GM23338 (cell line): ENCODE data around the gene RET. TPM values are rescaled to one million over a fixed set of nuclear protein-coding genes. Genes with fewer than 3 reads are reported as not detected.

Source experiments
- ATAC-seq: fragments of 200-7000 bp; cut with Tn5 transposase; 3 replicates; pipeline ENCODE4 v1.9.1; 2020
- DNase-seq: peaks from one replicate; pipeline ENCODE4 v3.0.0-alpha.2; 2015; ENCODE audit warnings: low spot score
- H2AFZ ChIP-seq: fragments of 200-600 bp; sonication (generic); 2 replicates; pipeline ENCODE4 v1.8.0; 2016; ENCODE audit warnings: antibody characterized with exemption, mild to moderate bottlenecking, moderate library complexity
- H3F3A ChIP-seq: fragments of 200-600 bp; sonication (generic); replicated peaks from 2 replicates; pipeline ENCODE4 v1.8.0; 2017; ENCODE audit warnings: antibody characterized with exemption, mixed run types, low read depth
- H3K27ac ChIP-seq: fragments of 200-600 bp; sonication (generic); 2 replicates; pipeline ENCODE4 v1.6.1; 2016; ENCODE audit warnings: low read depth
- H3K27me3 ChIP-seq: fragments of 200-600 bp; sonication (generic); 2 replicates; pipeline ENCODE4 v1.8.0; 2016; ENCODE audit warnings: mild to moderate bottlenecking, mixed run types, moderate library complexity; ENCODE audit not compliant: insufficient read depth
- H3K36me3 ChIP-seq: fragments of 200-600 bp; sonication (generic); 2 replicates; pipeline ENCODE4 v1.8.0; 2016; ENCODE audit warnings: mild to moderate bottlenecking; ENCODE audit not compliant: insufficient read depth
- H3K4me1 ChIP-seq: fragments of 200-600 bp; sonication (generic); 2 replicates; pipeline ENCODE4 v1.8.0; 2016; ENCODE audit warnings: mild to moderate bottlenecking, moderate library complexity; ENCODE audit not compliant: insufficient read depth
- H3K4me2 ChIP-seq: fragments of 200-600 bp; sonication (generic); 2 replicates; pipeline ENCODE4 v1.7.1; 2017; ENCODE audit warnings: mixed run types
- H3K4me3 ChIP-seq: fragments of 200-600 bp; sonication (generic); 2 replicates; pipeline ENCODE4 v1.6.1; 2016; ENCODE audit warnings: mixed run types
- H3K79me2 ChIP-seq: fragments of 200-600 bp; sonication (generic); replicated peaks from 2 replicates; pipeline ENCODE4 v1.8.0; 2017; ENCODE audit warnings: mild to moderate bottlenecking; ENCODE audit not compliant: insufficient read depth
- H3K9me2 ChIP-seq: fragments of 200-600 bp; sonication (generic); 2 replicates; pipeline ENCODE4 v1.8.0; 2017; ENCODE audit not compliant: insufficient read depth
- H4K20me1 ChIP-seq: fragments of 200-600 bp; sonication (generic); replicated peaks from 2 replicates; pipeline ENCODE4 v1.8.0; 2017; ENCODE audit warnings: mild to moderate bottlenecking; ENCODE audit not compliant: insufficient read depth
- H3K27ac Mint-ChIP-seq: 2 replicates; pipeline ENCODE4 v1.8.0; 2020; ENCODE audit warnings: inconsistent platforms, mild to moderate bottlenecking, moderate library complexity, mixed read lengths
- H3K27me3 Mint-ChIP-seq: 3 replicates; pipeline ENCODE4 v1.8.0; 2022; ENCODE audit warnings: low read depth, mild to moderate bottlenecking, moderate library complexity, mixed read lengths, inconsistent platforms; ENCODE audit not compliant: insufficient read depth, poor library complexity
- H3K36me3 Mint-ChIP-seq: 3 replicates; pipeline ENCODE4 v1.8.0; 2021; ENCODE audit warnings: low read depth, mild to moderate bottlenecking, inconsistent platforms, moderate library complexity, mixed read lengths
- H3K4me1 Mint-ChIP-seq: 3 replicates; pipeline ENCODE4 v1.8.0; 2020; ENCODE audit warnings: mild to moderate bottlenecking, inconsistent platforms, mixed read lengths
- H3K4me3 Mint-ChIP-seq: 3 replicates; pipeline ENCODE4 v1.8.0; 2021; ENCODE audit warnings: moderate library complexity, mild to moderate bottlenecking, inconsistent platforms, mixed read lengths
- H3K9me3 Mint-ChIP-seq: 3 replicates; pipeline ENCODE4 v1.8.0; 2020; ENCODE audit warnings: moderate library complexity, mild to moderate bottlenecking, inconsistent platforms, mixed read lengths
- CREB1 ChIP-seq: fragments of 250-450 bp; sonication (Bioruptor Pico); IDR thresholded peaks from 2 replicates; pipeline ENCODE4 v1.5.0; 2020; ENCODE audit warnings: low read depth, mild to moderate bottlenecking, moderate library complexity
- EZH2phosphoT487 ChIP-seq: fragments of 200-600 bp; sonication (generic); IDR thresholded peaks from one replicate; pipeline ENCODE4 v1.8.1; 2018; ENCODE audit warnings: antibody characterized with exemption; ENCODE audit not compliant: unreplicated experiment
- JUNB ChIP-seq: IDR thresholded peaks from one replicate; pipeline ENCODE4 v1.6.1; 2016; ENCODE audit warnings: antibody characterized with exemption; ENCODE audit not compliant: unreplicated experiment
- NANOG ChIP-seq: IDR thresholded peaks from 2 replicates; pipeline ENCODE4 v1.6.1; 2016; ENCODE audit warnings: antibody characterized with exemption, borderline replicate concordance
- POLR2AphosphoS5 ChIP-seq: IDR thresholded peaks from 2 replicates; pipeline ENCODE4 v1.6.1; 2016; ENCODE audit warnings: antibody characterized with exemption, low read depth
- STAT1 ChIP-seq: IDR thresholded peaks from one replicate; pipeline ENCODE4 v1.6.1; 2016; ENCODE audit warnings: antibody characterized with exemption; ENCODE audit not compliant: unreplicated experiment
- ZNF114 ChIP-seq: fragments of 250-450 bp; sonication (Bioruptor Pico); IDR thresholded peaks from 2 replicates; pipeline ENCODE4 v1.5.0; 2020; ENCODE audit warnings: mild to moderate bottlenecking, moderate library complexity
- ZNF331 ChIP-seq: fragments of 250-450 bp; sonication (Bioruptor Pico); IDR thresholded peaks from 2 replicates; pipeline ENCODE4 v1.5.0; 2020; ENCODE audit warnings: low read depth, mild to moderate bottlenecking, moderate library complexity
- polyA plus RNA-seq: library from polyadenylated mRNA; unstranded; fragments of >200 nt; fragmentation: Nextera tagmentation; extraction: Ambion mirVana; gene quantifications from 2 replicates; pipeline ENCODE4 v1.2.1, GENCODE V29; 2016
- total RNA-seq: library from RNA; depleted of rRNA; stranded (reverse); fragments of >200 nt; shearing (Covaris generic); gene quantifications from 2 replicates; pipeline ENCODE4 v1.2.3, GENCODE V29; 2014
- TF ChIP-seq, protein P1 (sequence below), 2 experiments: fragments of 200-600 bp in 1 of 2; sonication (generic) in 1 of 2; conservative IDR thresholded peaks; 2 replicates each; pipeline versions ENCODE4 v1.5.1 to v1.6.1; 2016 to 2017; ENCODE audit warnings: antibody characterized with exemption in 2 of 2, low read depth in 2 of 2, mild to moderate bottlenecking in 2 of 2, moderate library complexity in 1 of 2
- TF ChIP-seq, protein P2 (sequence below): IDR thresholded peaks from one replicate; pipeline ENCODE4 v1.6.1; 2018; ENCODE audit warnings: antibody characterized with exemption; ENCODE audit not compliant: unreplicated experiment
- TF ChIP-seq, protein P3 (sequence below): IDR thresholded peaks from 2 replicates; pipeline ENCODE4 v1.6.1; 2016; ENCODE audit warnings: antibody characterized with exemption
- TF ChIP-seq, protein P4 (sequence below): fragments of 250-450 bp; sonication (Bioruptor Pico); IDR thresholded peaks from 2 replicates; pipeline ENCODE4 v1.5.0; 2020; ENCODE audit warnings: mild to moderate bottlenecking, moderate library complexity

The RET gene
- total and polyA plus RNA-seq, 2 experiments from 2014 or later = 5.5 to 9.8 TPM

DNA sequence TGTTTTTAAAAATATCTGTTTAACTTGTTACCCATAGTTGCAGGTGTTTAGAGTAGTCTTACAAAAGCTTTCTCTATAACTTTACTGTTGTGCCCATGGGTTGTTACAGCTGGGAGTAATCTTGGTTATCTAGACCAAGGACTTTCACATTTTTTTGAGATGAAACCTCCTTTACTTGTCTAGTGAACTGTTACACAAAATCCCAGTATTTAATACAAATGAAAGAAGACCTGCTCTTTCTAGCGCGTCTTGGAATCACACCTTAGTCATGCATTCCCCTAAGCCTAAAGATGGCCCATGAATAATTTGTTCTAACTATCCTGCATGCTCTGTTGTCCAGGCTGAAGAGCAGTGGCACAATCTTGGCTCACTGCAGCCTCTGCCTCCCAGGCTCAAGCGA, 99.4 kb downstream of the RET start (continued):
- TF ChIP-seq EZH2phosphoT487 = no peak
- TF ChIP-seq JUNB = no peak
- TF ChIP-seq, protein P1, sequence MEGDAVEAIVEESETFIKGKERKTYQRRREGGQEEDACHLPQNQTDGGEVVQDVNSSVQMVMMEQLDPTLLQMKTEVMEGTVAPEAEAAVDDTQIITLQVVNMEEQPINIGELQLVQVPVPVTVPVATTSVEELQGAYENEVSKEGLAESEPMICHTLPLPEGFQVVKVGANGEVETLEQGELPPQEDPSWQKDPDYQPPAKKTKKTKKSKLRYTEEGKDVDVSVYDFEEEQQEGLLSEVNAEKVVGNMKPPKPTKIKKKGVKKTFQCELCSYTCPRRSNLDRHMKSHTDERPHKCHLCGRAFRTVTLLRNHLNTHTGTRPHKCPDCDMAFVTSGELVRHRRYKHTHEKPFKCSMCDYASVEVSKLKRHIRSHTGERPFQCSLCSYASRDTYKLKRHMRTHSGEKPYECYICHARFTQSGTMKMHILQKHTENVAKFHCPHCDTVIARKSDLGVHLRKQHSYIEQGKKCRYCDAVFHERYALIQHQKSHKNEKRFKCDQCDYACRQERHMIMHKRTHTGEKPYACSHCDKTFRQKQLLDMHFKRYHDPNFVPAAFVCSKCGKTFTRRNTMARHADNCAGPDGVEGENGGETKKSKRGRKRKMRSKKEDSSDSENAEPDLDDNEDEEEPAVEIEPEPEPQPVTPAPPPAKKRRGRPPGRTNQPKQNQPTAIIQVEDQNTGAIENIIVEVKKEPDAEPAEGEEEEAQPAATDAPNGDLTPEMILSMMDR (conservative IDR thresholded peaks at IDR 0.05; ENCODE audit: low read depth in 2 of 2) = no peak
- TF ChIP-seq NANOG = no peak
- TF ChIP-seq, protein P2, sequence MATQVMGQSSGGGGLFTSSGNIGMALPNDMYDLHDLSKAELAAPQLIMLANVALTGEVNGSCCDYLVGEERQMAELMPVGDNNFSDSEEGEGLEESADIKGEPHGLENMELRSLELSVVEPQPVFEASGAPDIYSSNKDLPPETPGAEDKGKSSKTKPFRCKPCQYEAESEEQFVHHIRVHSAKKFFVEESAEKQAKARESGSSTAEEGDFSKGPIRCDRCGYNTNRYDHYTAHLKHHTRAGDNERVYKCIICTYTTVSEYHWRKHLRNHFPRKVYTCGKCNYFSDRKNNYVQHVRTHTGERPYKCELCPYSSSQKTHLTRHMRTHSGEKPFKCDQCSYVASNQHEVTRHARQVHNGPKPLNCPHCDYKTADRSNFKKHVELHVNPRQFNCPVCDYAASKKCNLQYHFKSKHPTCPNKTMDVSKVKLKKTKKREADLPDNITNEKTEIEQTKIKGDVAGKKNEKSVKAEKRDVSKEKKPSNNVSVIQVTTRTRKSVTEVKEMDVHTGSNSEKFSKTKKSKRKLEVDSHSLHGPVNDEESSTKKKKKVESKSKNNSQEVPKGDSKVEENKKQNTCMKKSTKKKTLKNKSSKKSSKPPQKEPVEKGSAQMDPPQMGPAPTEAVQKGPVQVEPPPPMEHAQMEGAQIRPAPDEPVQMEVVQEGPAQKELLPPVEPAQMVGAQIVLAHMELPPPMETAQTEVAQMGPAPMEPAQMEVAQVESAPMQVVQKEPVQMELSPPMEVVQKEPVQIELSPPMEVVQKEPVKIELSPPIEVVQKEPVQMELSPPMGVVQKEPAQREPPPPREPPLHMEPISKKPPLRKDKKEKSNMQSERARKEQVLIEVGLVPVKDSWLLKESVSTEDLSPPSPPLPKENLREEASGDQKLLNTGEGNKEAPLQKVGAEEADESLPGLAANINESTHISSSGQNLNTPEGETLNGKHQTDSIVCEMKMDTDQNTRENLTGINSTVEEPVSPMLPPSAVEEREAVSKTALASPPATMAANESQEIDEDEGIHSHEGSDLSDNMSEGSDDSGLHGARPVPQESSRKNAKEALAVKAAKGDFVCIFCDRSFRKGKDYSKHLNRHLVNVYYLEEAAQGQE = no peak
- TF ChIP-seq POLR2AphosphoS5 = no peak
- TF ChIP-seq STAT1 = no peak
- TF ChIP-seq CREB1 (CRISPR knock-in tag) = no peak
- TF ChIP-seq, protein P3, sequence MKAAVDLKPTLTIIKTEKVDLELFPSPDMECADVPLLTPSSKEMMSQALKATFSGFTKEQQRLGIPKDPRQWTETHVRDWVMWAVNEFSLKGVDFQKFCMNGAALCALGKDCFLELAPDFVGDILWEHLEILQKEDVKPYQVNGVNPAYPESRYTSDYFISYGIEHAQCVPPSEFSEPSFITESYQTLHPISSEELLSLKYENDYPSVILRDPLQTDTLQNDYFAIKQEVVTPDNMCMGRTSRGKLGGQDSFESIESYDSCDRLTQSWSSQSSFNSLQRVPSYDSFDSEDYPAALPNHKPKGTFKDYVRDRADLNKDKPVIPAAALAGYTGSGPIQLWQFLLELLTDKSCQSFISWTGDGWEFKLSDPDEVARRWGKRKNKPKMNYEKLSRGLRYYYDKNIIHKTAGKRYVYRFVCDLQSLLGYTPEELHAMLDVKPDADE = no peak
- no peak for TF ChIP-seq ZNF331 (CRISPR knock-in tag)

DNA sequence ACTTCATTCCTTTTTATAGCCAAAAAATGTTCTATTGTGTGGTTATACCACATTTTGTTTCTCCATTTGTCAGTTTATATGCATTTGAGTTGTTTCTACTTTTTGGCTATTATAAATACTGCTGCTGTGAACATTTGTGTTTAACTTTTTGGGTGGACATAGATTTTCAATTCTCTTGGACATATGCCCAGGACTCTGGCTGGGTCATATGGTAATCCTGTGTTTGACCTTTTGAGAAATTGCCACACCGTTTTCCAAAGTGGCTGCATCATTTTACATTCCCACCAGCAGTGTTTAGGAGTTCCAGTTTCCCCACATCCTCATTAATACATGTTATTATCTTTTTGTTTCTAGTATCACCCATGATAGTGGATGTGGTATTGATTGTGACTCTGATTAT, 100.7 kb downstream of the RET start:
- H3K27ac Mint-ChIP-seq = no peak overlapping the region
- no peaks in the 10 kb centered on the region for H4K20me1 ChIP-seq
- no peak overlapping the region for H3K4me2 ChIP-seq
- H3K4me3 Mint-ChIP-seq = no peak overlapping the region
- no peak overlapping the region for H3K27ac ChIP-seq
- no peak for DNase-seq
- ATAC-seq = no peak
- no peaks in the 10 kb centered on the region for H3K9me3 Mint-ChIP-seq
- H3F3A ChIP-seq = no peaks in the 10 kb centered on the region
- no peaks in the 10 kb centered on the region for H3K79me2 ChIP-seq
- peaks cover 8% of the 10 kb centered on the region; the same call in 2 of the 3 replicates for H3K36me3 Mint-ChIP-seq
- no peak overlapping the region for H3K4me3 ChIP-seq
- peaks cover 1% of the 10 kb centered on the region for H3K27me3 Mint-ChIP-seq
- no peaks in the 10 kb centered on the region for H3K27me3 ChIP-seq
- peaks cover 4% of the 10 kb centered on the region; the same call in 1 of the 2 replicates for H3K36me3 ChIP-seq
- no peak overlapping the region for H2AFZ ChIP-seq
- H3K9me2 ChIP-seq = 0 out of 2 replicates have a peak, but pooled peaks cover 4% of the 10 kb centered on the region
- H3K4me1 Mint-ChIP-seq = peaks cover 4% of the 10 kb centered on the region; the same call in 1 of the 3 replicates
- no peaks in the 10 kb centered on the region for H3K4me1 ChIP-seq
- TF ChIP-seq EZH2phosphoT487 (no peak), ZNF114 (CRISPR knock-in tag) (no peak), STAT1 (no peak), CREB1 (CRISPR knock-in tag) (no peak)
- TF ChIP-seq, protein P4, sequence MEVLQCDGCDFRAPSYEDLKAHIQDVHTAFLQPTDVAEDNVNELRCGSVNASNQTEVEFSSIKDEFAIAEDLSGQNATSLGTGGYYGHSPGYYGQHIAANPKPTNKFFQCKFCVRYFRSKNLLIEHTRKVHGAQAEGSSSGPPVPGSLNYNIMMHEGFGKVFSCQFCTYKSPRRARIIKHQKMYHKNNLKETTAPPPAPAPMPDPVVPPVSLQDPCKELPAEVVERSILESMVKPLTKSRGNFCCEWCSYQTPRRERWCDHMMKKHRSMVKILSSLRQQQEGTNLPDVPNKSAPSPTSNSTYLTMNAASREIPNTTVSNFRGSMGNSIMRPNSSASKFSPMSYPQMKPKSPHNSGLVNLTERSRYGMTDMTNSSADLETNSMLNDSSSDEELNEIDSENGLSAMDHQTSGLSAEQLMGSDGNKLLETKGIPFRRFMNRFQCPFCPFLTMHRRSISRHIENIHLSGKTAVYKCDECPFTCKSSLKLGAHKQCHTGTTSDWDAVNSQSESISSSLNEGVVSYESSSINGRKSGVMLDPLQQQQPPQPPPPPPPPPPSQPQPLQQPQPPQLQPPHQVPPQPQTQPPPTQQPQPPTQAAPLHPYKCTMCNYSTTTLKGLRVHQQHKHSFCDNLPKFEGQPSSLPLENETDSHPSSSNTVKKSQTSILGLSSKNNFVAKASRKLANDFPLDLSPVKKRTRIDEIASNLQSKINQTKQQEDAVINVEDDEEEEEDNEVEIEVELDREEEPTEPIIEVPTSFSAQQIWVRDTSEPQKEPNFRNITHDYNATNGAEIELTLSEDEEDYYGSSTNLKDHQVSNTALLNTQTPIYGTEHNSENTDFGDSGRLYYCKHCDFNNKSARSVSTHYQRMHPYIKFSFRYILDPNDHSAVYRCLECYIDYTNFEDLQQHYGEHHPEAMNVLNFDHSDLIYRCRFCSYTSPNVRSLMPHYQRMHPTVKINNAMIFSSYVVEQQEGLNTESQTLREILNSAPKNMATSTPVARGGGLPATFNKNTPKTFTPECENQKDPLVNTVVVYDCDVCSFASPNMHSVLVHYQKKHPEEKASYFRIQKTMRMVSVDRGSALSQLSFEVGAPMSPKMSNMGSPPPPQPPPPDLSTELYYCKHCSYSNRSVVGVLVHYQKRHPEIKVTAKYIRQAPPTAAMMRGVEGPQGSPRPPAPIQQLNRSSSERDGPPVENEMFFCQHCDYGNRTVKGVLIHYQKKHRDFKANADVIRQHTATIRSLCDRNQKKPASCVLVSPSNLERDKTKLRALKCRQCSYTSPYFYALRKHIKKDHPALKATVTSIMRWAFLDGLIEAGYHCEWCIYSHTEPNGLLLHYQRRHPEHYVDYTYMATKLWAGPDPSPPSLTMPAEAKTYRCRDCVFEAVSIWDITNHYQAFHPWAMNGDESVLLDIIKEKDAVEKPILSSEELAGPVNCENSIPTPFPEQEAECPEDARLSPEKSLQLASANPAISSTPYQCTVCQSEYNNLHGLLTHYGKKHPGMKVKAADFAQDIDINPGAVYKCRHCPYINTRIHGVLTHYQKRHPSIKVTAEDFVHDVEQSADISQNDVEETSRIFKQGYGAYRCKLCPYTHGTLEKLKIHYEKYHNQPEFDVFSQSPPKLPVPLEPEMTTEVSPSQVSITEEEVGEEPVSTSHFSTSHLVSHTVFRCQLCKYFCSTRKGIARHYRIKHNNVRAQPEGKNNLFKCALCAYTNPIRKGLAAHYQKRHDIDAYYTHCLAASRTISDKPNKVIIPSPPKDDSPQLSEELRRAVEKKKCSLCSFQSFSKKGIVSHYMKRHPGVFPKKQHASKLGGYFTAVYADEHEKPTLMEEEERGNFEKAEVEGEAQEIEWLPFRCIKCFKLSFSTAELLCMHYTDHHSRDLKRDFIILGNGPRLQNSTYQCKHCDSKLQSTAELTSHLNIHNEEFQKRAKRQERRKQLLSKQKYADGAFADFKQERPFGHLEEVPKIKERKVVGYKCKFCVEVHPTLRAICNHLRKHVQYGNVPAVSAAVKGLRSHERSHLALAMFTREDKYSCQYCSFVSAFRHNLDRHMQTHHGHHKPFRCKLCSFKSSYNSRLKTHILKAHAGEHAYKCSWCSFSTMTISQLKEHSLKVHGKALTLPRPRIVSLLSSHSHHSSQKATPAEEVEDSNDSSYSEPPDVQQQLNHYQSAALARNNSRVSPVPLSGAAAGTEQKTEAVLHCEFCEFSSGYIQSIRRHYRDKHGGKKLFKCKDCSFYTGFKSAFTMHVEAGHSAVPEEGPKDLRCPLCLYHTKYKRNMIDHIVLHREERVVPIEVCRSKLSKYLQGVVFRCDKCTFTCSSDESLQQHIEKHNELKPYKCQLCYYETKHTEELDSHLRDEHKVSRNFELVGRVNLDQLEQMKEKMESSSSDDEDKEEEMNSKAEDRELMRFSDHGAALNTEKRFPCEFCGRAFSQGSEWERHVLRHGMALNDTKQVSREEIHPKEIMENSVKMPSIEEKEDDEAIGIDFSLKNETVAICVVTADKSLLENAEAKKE (CRISPR knock-in tag) = no peak
